OCI-M1 (cell line): ENCODE measurements around the gene ARMC7.
"Not testable (repeated sequence)": the region's sequence is repeated elsewhere in the genome, so short reads cannot be mapped to it uniquely, and the experiment has no call there.

Source experiments
- DNase-seq: peaks from one replicate; lab custom pipeline; 2025; lab: John Stamatoyannopoulos, UW

ARMC7 gene

GRCh38 chr17:75130059-75130631, 20.4 kb downstream of the ARMC7 start:
- DNase-seq, result no peak

GRCh38 chr17:75130632-75131277, 21.0 kb downstream of the ARMC7 start:
- peak; percentile 83 for DNase-seq

DNA sequence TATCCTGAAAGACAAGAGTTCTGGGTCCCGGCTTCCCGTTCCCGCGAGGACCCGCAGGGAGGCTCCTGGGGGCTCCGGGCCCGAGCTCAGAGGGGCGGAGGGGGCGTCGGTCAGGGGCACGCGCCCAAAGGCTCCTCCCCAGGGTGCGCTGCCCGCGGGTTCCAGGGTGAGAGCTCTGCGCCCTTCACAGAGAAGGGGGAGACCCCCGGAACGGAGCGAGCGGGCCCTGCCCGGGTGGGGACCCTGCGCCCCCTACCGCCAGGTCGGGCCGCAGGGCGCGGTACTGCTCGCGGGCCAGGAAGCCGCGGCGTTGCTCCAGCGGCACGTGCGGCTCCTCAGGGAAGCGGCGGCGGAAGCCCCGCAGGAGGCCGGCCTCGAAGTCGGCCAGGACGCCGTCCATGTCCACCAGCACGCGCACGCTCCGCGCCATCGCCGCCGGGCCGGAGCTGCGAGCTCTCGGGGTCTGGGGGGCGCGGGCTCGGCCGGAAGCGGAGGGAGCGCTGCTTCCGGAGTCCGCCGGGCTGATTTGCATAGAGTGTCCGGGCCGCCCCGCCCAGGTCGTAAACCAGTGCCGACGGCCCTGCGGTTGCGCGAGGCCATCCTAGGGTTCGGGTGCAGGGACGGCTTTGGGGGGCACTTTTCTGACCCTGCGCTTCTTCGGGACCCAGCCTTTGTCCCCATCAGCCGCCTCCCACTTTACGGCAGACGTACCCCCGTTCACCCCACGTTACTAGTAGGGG, 21.7 kb downstream of the ARMC7 start, which contains the start of gene NT5C:
TSS of gene NT5C (minus strand) at position 465 of the 740 bp plus-strand sequence. CDS start at position 430, 35 bp downstream.
- DNase-seq, result peak; percentile 90

DNA sequence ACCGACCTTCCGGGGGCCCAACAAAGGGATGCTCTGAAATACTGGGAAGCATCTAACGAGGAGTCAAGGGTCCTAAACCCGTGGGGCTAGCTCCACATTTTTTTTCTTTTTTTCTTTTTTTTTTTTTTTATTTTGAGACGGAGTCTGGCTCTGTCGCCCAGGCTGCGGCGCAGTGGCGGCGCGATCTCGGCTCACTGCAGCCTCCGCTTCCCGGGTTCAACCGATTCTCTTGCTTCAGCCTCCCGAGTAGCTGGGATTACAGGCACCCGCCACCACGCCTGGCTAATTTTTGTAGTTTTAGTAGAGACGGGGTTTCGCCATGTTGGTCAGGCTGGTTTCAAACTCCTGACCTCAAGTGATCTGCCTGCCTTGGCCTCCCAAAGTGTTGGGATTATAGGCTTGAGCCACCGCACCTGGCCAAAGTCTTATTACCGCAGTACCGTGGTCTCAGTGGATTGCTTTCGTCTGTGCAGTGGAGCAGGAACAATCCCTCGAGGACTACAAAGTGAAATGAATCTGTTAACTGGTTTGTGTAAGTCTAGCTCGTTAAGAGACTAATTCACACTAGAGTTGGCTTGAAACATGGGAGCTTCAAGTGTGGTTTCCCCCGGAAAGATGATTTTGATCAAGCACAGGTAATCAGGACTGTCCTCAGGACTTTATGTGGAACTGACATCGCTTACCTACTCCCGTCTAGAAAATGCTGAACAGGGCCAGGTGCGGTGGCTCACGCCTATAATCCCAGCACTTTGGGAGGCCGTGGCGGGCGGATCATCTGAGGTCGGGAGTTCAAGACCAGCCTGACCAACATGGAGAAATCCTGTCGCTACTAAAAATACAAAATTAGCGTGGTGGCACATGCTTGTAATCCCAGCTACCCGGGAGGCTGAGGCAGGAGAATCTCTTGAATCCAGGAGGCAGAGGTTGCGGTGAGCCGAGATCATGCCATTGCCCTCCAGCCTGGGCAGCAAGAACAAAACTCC, 22.5 kb downstream of the ARMC7 start:
- peak; percentile 11 for DNase-seq

- DNase-seq, result no peak
Measured at GRCh38 chr17:75133001-75133400, 23.2 kb downstream of the ARMC7 start.

GRCh38 chr17:75133607-75134347, 24.0 kb downstream of the ARMC7 start:
- not testable (repeated sequence) for DNase-seq

DNA sequence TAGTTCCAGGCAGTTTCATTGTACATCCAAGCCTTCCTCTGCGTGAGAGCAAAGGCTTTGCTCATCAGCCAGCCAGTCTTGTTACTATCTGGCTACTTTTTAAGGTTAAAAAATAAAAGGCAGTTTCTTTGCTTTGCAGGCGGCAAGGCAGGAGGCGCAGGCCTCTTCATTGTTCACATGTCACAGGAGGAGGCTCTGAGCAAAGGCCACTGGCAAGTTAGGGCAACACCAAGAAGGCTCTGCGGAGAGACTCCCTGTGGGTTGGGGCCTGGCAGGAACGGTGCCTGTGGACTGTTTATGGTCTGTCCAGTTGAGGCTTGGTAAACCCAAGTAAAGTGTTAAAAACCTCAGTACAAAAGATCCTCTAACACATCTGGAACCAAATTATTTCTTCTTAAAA, 25.7 kb downstream of the ARMC7 start:
- DNase-seq, result no peak

- DNase-seq, result no peak
Measured at GRCh38 chr17:75135946-75136345, 26.2 kb downstream of the ARMC7 start.

DNA sequence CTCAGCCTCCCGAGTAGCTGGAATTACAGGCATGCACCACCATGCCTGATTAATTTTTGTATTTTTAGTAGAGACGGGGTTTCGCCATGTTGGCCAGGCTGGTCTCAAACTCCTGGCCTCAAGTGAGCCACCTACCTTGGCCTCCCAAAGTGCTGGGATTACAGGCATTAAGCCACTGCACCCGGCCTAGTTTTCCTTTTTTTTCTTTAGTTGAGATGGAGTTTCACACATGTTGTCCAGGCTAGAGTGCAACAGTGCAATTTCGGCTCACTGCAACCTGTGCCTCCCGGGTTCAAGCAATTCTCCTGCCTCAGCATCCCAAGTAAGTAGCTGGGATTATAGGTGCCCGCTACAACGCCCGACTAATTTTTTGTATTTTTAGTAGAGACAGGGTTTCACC, 28.0 kb downstream of the ARMC7 start:
- not testable (repeated sequence) for DNase-seq

GRCh38 chr17:75138519-75138918, 28.8 kb downstream of the ARMC7 start:
- no peak for DNase-seq

- DNase-seq, result no peak
Measured at GRCh38 chr17:75142236-75142971, 32.6 kb downstream of the ARMC7 start.

GRCh38 chr17:75144816-75145512, 35.2 kb downstream of the ARMC7 start:
- no peak for DNase-seq

DNA sequence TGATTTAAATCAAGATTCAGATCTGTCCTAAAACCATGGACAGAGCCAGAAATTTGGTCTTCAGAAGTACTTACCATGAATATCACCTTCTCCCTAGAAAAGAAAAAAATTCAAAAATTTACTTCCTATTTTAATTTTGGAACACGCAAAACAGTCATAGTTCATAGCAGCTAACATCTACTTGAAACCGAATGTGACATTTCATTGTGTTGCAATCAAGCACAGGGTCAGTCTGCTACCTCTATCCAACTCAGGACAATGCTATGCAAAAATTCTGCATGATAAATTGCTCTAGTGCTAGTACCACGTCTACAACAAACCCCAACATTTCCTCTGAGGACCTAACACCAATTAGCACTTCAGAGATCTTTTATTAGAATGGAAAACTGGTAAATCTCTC, 36.8 kb downstream of the ARMC7 start:
- no peak for DNase-seq

DNA sequence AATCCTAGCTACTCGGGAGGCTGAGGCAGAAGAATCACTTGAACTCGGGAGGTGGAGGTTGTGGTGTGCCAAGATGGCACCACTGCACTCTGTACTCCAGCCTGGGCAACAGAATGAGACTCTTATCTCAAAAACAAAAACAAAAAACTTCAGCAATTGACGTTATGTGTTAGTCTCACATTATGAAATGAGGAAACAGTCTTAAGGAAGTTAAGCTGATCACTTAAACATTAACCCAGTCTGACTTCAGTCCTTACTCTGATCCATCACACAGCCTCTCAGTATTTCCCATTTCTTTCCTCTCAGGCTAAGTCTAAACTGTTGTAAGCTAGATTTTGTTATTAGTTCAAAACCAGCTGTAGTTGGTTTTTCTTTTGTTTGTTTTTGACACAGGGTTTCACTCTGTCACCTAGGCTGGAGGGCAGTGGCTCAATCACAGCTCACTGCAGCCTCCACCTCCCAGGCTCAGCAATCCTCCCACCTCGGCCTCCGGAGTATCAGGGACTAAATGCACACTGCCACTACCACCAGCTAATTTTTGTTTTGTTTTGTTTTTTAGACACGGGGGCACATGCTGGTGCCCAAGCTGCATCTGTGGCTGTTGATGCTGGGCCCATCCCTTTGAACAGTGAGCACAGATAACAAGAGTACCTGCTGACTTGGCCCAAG, 38.2 kb downstream of the ARMC7 start:
- no peak for DNase-seq

DNA sequence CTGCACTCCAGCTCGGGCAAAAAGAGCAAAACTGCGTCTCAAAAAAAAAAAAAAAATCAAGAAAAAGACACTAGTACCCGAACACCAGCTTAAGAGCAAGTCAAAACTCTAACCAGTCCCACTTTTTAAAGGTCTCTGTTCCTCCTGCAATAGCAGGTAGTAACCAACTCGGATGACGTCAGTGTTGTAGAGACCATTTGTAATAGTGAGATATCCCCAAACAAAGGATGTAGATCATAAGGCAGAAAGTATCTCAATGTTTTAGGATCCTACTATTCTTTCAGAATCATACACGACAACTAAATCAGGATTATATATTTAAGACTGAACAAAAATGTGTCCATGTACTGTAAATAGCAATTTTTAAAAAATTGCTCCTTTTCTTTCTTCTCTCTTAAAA, 42.2 kb downstream of the ARMC7 start:
- DNase-seq, result peak; percentile 12

GRCh38 chr17:75152523-75152921, 42.8 kb downstream of the ARMC7 start:
- no peak for DNase-seq

DNA sequence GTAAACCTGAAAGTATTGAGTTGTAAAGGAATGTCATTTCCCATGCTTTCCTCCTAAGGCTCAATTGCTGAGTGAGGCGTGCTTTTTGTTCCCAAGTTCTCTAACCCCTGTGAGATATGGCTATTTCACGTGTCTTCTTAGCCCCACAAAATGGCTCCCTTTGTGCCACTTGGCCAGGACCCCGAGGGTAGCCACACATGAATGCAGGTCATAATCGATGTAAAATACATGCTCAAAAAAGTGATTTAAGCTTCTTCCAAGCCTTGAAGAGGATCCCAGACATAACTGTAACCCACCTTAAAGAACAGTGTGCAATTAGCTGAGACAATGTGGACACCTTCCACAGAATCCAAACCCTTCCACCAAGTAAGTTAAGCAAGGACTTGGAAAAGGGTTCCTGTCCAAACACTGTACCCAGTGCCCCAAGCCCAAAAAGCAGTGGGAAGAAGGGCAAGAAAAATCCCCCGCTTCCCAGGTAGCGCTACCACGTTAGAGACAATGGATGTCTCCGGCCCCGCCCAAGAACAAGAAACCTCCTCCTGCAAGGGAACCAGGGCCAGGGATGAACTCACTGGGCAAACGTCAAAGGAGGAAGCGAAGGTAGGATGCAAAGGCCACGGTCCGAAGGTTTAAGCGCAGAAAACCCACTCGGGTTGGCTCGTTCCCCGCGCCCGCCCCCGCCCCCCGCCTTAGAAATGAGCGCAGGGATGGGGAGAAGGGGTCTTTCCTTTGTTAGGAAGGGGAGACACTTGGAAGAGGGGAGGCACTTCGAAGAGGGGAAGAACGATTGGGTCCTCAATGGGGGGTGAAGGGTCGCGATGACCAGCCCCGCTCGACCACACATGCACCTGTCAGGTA, 43.4 kb downstream of the ARMC7 start:
- DNase-seq, result peak; percentile 58

- peak; percentile 43 for DNase-seq
Measured at GRCh38 chr17:75153780-75154194, 44.0 kb downstream of the ARMC7 start.
